Stimulated activated memory B cell treated with anti-CD40 and anti-IgM and Interleukin-4, amounts not matched to agents 10 μg/mL and 1 μg/mL and 100 μg/mL, for 72 hours (primary cell): ENCODE measurements around the gene NEDD4.

Experiments
- ATAC-seq: fragments of 150-1000 bp; cut with Tn5 transposase; 2 replicates; pipeline ENCODE4 v1.10.0; 2021
- H3K27ac Mint-ChIP-seq: one replicate; pipeline ENCODE4 v1.8.0; 2022; ENCODE audit warnings: mild to moderate bottlenecking, mixed read lengths
- H3K27me3 Mint-ChIP-seq: one replicate; pipeline ENCODE4 v1.8.0; 2022; ENCODE audit warnings: mixed read lengths
- H3K36me3 Mint-ChIP-seq: one replicate; pipeline ENCODE4 v1.8.0; 2022; ENCODE audit warnings: mixed read lengths
- H3K4me1 Mint-ChIP-seq: one replicate; pipeline ENCODE4 v1.8.0; 2022; ENCODE audit warnings: mixed read lengths
- H3K4me3 Mint-ChIP-seq: one replicate; pipeline ENCODE4 v1.8.0; 2022; ENCODE audit warnings: mild to moderate bottlenecking, moderate library complexity, mixed read lengths
- H3K9me3 Mint-ChIP-seq: one replicate; pipeline ENCODE4 v1.8.0; 2022; ENCODE audit warnings: mixed read lengths

NEDD4 gene

GRCh38 chr15:55991802-55992768 lies 1.3 kb downstream of the NEDD4 start:
- peak overlapping the region; percentile 96 for H3K4me3 Mint-ChIP-seq
- H3K36me3 Mint-ChIP-seq = no peaks in the 10 kb centered on the region
- H3K27ac Mint-ChIP-seq = no peak overlapping the region
- peaks cover 5% of the 10 kb centered on the region for H3K4me1 Mint-ChIP-seq
- no peak for ATAC-seq
- H3K27me3 Mint-ChIP-seq = peaks cover 45% of the 10 kb centered on the region
- H3K9me3 Mint-ChIP-seq = no peaks in the 10 kb centered on the region

GRCh38 chr15:55990998-55991397 lies 2.4 kb downstream of the NEDD4 start:
- no peak overlapping the region for H3K4me3 Mint-ChIP-seq
- H3K27ac Mint-ChIP-seq = no peak overlapping the region
- H3K36me3 Mint-ChIP-seq = no peaks in the 10 kb centered on the region
- no peak for ATAC-seq
- H3K4me1 Mint-ChIP-seq = peaks cover 5% of the 10 kb centered on the region
- H3K9me3 Mint-ChIP-seq = no peaks in the 10 kb centered on the region
- H3K27me3 Mint-ChIP-seq = peaks cover 34% of the 10 kb centered on the region

- Mint-ChIP-seq H3K9me3 (no peaks in the 10 kb centered on the region), H3K36me3 (no peaks in the 10 kb centered on the region), H3K4me1 (peaks cover 5% of the 10 kb centered on the region), H3K27ac (no peak overlapping the region), H3K27me3 (peaks cover 29% of the 10 kb centered on the region), H3K4me3 (no peak overlapping the region)
- ATAC-seq = no peak
These were observed 2.9 kb downstream of the NEDD4 start for GRCh38 chr15:55990516-55990915.

GRCh38 chr15:55989383-55989782 lies 4.0 kb downstream of the NEDD4 start:
- H3K27me3 Mint-ChIP-seq = peaks cover 28% of the 10 kb centered on the region
- H3K36me3 Mint-ChIP-seq = no peaks in the 10 kb centered on the region
- H3K4me3 Mint-ChIP-seq = no peak overlapping the region
- no peak for ATAC-seq
- no peak overlapping the region for H3K27ac Mint-ChIP-seq
- peaks cover 5% of the 10 kb centered on the region for H3K4me1 Mint-ChIP-seq
- no peaks in the 10 kb centered on the region for H3K9me3 Mint-ChIP-seq

- Mint-ChIP-seq H3K27ac (no peak overlapping the region), H3K36me3 (no peaks in the 10 kb centered on the region)
These were observed 11.7 kb downstream of the NEDD4 start for GRCh38 chr15:55981582-55982249.

GRCh38 chr15:55980511-55980910 lies 12.9 kb downstream of the NEDD4 start:
- no peak for ATAC-seq
- Mint-ChIP-seq H3K27me3 (peaks cover 12% of the 10 kb centered on the region), H3K4me3 (no peak overlapping the region), H3K9me3 (no peaks in the 10 kb centered on the region), H3K4me1 (no peaks in the 10 kb centered on the region), H3K27ac (no peak overlapping the region), H3K36me3 (no peaks in the 10 kb centered on the region)

More at GRCh38 chr15:55981582-55982249, 11.7 kb downstream of the NEDD4 start:
- H3K4me3 Mint-ChIP-seq = no peak overlapping the region
- H3K27me3 Mint-ChIP-seq = peaks cover 12% of the 10 kb centered on the region
- H3K4me1 Mint-ChIP-seq = no peaks in the 10 kb centered on the region
- no peak for ATAC-seq
- no peaks in the 10 kb centered on the region for H3K9me3 Mint-ChIP-seq

- H3K36me3 Mint-ChIP-seq = no peaks in the 10 kb centered on the region
- no peak for ATAC-seq
- no peaks in the 10 kb centered on the region for H3K9me3 Mint-ChIP-seq
- no peaks in the 10 kb centered on the region for H3K4me1 Mint-ChIP-seq
- H3K27me3 Mint-ChIP-seq = peaks cover 12% of the 10 kb centered on the region
- no peak overlapping the region for H3K27ac Mint-ChIP-seq
- no peak overlapping the region for H3K4me3 Mint-ChIP-seq
These were observed 16.2 kb downstream of the NEDD4 start for GRCh38 chr15:55977231-55977630.

GRCh38 chr15:55970286-55970685 lies 23.1 kb downstream of the NEDD4 start:
- ATAC-seq = no peak
- H3K27ac Mint-ChIP-seq = no peak overlapping the region
- H3K36me3 Mint-ChIP-seq = no peaks in the 10 kb centered on the region
- no peaks in the 10 kb centered on the region for H3K9me3 Mint-ChIP-seq
- H3K4me3 Mint-ChIP-seq = no peak overlapping the region
- H3K4me1 Mint-ChIP-seq = no peaks in the 10 kb centered on the region
- H3K27me3 Mint-ChIP-seq = peaks cover 24% of the 10 kb centered on the region

- no peak overlapping the region for H3K4me3 Mint-ChIP-seq
- no peaks in the 10 kb centered on the region for H3K9me3 Mint-ChIP-seq
- H3K36me3 Mint-ChIP-seq = no peaks in the 10 kb centered on the region
- H3K27me3 Mint-ChIP-seq = peaks cover 24% of the 10 kb centered on the region
- H3K4me1 Mint-ChIP-seq = no peaks in the 10 kb centered on the region
- no peak for ATAC-seq
- no peak overlapping the region for H3K27ac Mint-ChIP-seq
These were observed 23.8 kb downstream of the NEDD4 start for GRCh38 chr15:55969582-55969981.

GRCh38 chr15:55968923-55969322 lies 24.5 kb downstream of the NEDD4 start:
- Mint-ChIP-seq H3K9me3 (no peaks in the 10 kb centered on the region), H3K27me3 (peaks cover 31% of the 10 kb centered on the region), H3K27ac (no peak overlapping the region), H3K4me1 (no peaks in the 10 kb centered on the region), H3K4me3 (no peak overlapping the region), H3K36me3 (no peaks in the 10 kb centered on the region)
- no peak for ATAC-seq

GRCh38 chr15:55965091-55965490 lies 28.3 kb downstream of the NEDD4 start:
- H3K9me3 Mint-ChIP-seq = no peaks in the 10 kb centered on the region
- H3K27me3 Mint-ChIP-seq = peaks cover 38% of the 10 kb centered on the region
- no peak overlapping the region for H3K4me3 Mint-ChIP-seq
- no peak overlapping the region for H3K27ac Mint-ChIP-seq
- no peaks in the 10 kb centered on the region for H3K4me1 Mint-ChIP-seq
- no peaks in the 10 kb centered on the region for H3K36me3 Mint-ChIP-seq
- no peak for ATAC-seq

GRCh38 chr15:55960946-55961345 lies 32.5 kb downstream of the NEDD4 start:
- no peaks in the 10 kb centered on the region for H3K9me3 Mint-ChIP-seq
- no peaks in the 10 kb centered on the region for H3K4me1 Mint-ChIP-seq
- peaks cover 30% of the 10 kb centered on the region for H3K27me3 Mint-ChIP-seq
- no peak overlapping the region for H3K4me3 Mint-ChIP-seq
- no peak overlapping the region for H3K27ac Mint-ChIP-seq
- no peak for ATAC-seq
- no peaks in the 10 kb centered on the region for H3K36me3 Mint-ChIP-seq

GRCh38 chr15:55959744-55960447 lies 33.5 kb downstream of the NEDD4 start:
- no peak for ATAC-seq
- no peak overlapping the region for H3K4me3 Mint-ChIP-seq
- H3K4me1 Mint-ChIP-seq = no peaks in the 10 kb centered on the region
- no peak overlapping the region for H3K27ac Mint-ChIP-seq
- H3K36me3 Mint-ChIP-seq = no peaks in the 10 kb centered on the region
- H3K27me3 Mint-ChIP-seq = peaks cover 30% of the 10 kb centered on the region
- no peaks in the 10 kb centered on the region for H3K9me3 Mint-ChIP-seq

- Mint-ChIP-seq H3K27ac (no peak overlapping the region), H3K9me3 (no peaks in the 10 kb centered on the region), H3K27me3 (peaks cover 19% of the 10 kb centered on the region), H3K4me3 (no peak overlapping the region), H3K36me3 (no peaks in the 10 kb centered on the region), H3K4me1 (no peaks in the 10 kb centered on the region)
- no peak for ATAC-seq
These were observed 35.1 kb downstream of the NEDD4 start for GRCh38 chr15:55958349-55958748.

- ATAC-seq = no peak
- Mint-ChIP-seq H3K27me3 (peaks cover 9% of the 10 kb centered on the region), H3K4me3 (no peak overlapping the region), H3K4me1 (no peaks in the 10 kb centered on the region), H3K36me3 (no peaks in the 10 kb centered on the region), H3K27ac (no peak overlapping the region), H3K9me3 (no peaks in the 10 kb centered on the region)
These were observed 38.4 kb downstream of the NEDD4 start for GRCh38 chr15:55954862-55955605.
